HG03460 (cell line): ENCODE data around the gene OSBPL3.
"Not testable (repeated sequence)": the region's sequence is repeated elsewhere in the genome, so short reads cannot be mapped to it uniquely, and the experiment has no call there.

Source experiments
- ATAC-seq: cut with Tn5 transposase; IDR thresholded peaks from one replicate; pipeline ENCODE4 v1.9.1; 2021; ENCODE audit not compliant: unreplicated experiment

The OSBPL3 gene

GRCh38 chr7:24979863-24980533, at the start of gene OSBPL3:
Gene OSBPL3, minus strand, starts transcription at chr7:24980178. Its CDS starts 87,706 bp downstream, at chr7:24892472.
- peak; percentile 65 for ATAC-seq

GRCh38 chr7:25029075-25029474, 49.1 kb upstream of the OSBPL3 start:
- no peak for ATAC-seq

GRCh38 chr7:25028370-25029021, 48.5 kb upstream of the OSBPL3 start:
- no peak for ATAC-seq

- no peak for ATAC-seq
These were observed 46.2 kb upstream of the OSBPL3 start for GRCh38 chr7:25026156-25026555.

GRCh38 chr7:25025218-25025671, 45.3 kb upstream of the OSBPL3 start:
- ATAC-seq = no peak

- no peak for ATAC-seq
These were observed 44.1 kb upstream of the OSBPL3 start for GRCh38 chr7:25024066-25024465.

- not testable (repeated sequence) for ATAC-seq
These were observed 37.7 kb upstream of the OSBPL3 start for GRCh38 chr7:25017671-25018070.

GRCh38 chr7:25014756-25015155, 34.8 kb upstream of the OSBPL3 start:
- no peak for ATAC-seq

- ATAC-seq = not testable (repeated sequence)
These were observed 32.7 kb upstream of the OSBPL3 start for GRCh38 chr7:25012710-25013109.

GRCh38 chr7:25012254-25012653, 32.3 kb upstream of the OSBPL3 start:
- no peak for ATAC-seq

- no peak for ATAC-seq
These were observed 29.3 kb upstream of the OSBPL3 start for GRCh38 chr7:25009257-25009656.

GRCh38 chr7:25007668-25008067, 27.7 kb upstream of the OSBPL3 start:
- ATAC-seq = no peak

- ATAC-seq = no peak
These were observed 26.3 kb upstream of the OSBPL3 start for GRCh38 chr7:25006276-25006675.

GRCh38 chr7:25005658-25006057, 25.7 kb upstream of the OSBPL3 start:
- no peak for ATAC-seq

- no peak for ATAC-seq
These were observed 22.8 kb upstream of the OSBPL3 start for GRCh38 chr7:25002786-25003185.

GRCh38 chr7:24995466-24995865, 15.5 kb upstream of the OSBPL3 start:
- no peak for ATAC-seq

- ATAC-seq = no peak
These were observed 12.3 kb upstream of the OSBPL3 start for GRCh38 chr7:24992314-24992713.

GRCh38 chr7:24991353-24991752, 11.4 kb upstream of the OSBPL3 start:
- ATAC-seq = no peak

GRCh38 chr7:24987331-24987842, 7.4 kb upstream of the OSBPL3 start:
- no peak for ATAC-seq

GRCh38 chr7:24982917-24983316, 2.9 kb upstream of the OSBPL3 start:
- ATAC-seq = no peak

GRCh38 chr7:24981171-24981951, 1.4 kb upstream of the OSBPL3 start:
- ATAC-seq = no peak
